ENCODE measurements around the gene CYP3A4. TPM values are rescaled to one million over a fixed set of nuclear protein-coding genes. Genes with fewer than 3 reads are reported as not detected.
A peak's percentile ranks its signal among the peaks of the same experiment; 100 is the strongest.
"Not testable (repeated sequence)": the region's sequence is repeated elsewhere in the genome, so short reads cannot be mapped to it uniquely, and the experiment has no call there.

CYP3A4 gene
- polyA plus RNA-seq, 6 donors from 2014 or later = not detected

DNA sequence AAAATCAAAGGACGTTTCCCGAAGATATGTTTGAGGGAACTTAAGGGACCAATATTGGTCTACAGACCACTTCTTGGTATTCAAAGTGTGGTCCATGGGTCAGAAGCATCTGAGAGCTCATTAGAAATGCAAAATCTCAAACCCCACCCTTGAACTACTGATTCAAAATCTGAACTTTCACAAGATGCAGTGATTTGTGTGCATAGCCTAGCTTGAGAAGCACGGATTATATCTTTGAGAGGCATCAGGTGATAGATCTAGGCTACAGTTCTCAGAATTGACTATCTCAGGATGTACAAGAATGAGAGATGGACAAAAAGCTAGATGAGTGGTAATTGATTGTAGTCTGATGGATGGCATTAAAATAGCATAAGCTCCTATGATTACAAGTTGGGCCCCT lies 19.5 kb downstream of the CYP3A4 start:
- peaks cover 54 to 66% (median 64%) of the 10 kb centered on the region in 3 donors for H3K27me3 Mint-ChIP-seq
- no peak overlapping the region for H3K4me3 Mint-ChIP-seq

DNA sequence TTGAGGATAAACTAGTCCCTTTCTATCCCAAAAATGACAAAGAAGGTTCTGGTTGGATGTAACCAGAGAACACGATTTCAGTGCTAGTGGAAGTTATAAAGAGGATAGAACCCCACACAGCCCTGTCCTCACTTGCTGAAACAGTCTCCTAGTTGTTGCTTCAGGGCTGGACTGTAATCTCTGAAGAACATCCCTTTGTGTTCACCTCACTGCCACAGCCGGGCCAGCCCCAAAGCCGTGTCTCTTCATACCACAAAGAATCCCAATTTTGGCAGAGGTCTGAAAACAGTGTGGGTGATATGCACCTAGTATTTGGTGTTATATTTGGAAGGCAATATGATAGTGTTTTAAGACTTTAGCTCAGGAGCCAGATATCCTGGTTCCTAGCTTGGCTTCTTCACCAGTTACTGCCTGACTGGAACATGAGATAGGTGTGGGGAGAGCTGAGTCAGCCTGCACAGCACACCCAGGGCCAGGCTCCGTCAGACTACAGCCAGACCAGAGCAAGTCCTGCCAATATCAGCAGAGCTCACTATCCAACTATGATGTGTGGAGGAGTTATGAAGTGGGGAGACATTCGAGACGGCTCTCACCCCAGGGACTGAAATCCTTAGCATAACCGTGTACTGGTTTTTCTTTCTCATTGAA lies 21.2 kb downstream of the CYP3A4 start:
- Mint-ChIP-seq H3K4me3 (peak overlapping the region in 1 of 8 donors; percentile 27), H3K4me1 (peaks cover 7 to 9% (median 8%) of the 10 kb centered on the region in 3 donors), H3K27ac (no peak overlapping the region), H3K36me3 (peaks cover 0 to 8% of the 10 kb centered on the region in 2 donors), H3K27me3 (peaks cover 66 to 69% (median 69%) of the 10 kb centered on the region in 3 donors), H3K9me3 (no peaks in the 10 kb centered on the region)
- DNase-seq (no peak), ATAC-seq (ENCODE audit: low read depth in 2 of 2) (no peak)

More for the DNA sequence above, 19.5 kb downstream of the CYP3A4 start:
- no peak for ATAC-seq (ENCODE audit: low read depth in 2 of 2)
- H3K9me3 Mint-ChIP-seq = peaks cover 0 to 2% (median 0%) of the 10 kb centered on the region in 7 donors
- peaks cover 15 to 19% (median 17%) of the 10 kb centered on the region in 3 donors for H3K4me1 Mint-ChIP-seq
- no peak for DNase-seq
- H3K27ac Mint-ChIP-seq = no peak overlapping the region
- peaks cover 0 to 4% of the 10 kb centered on the region in 2 donors for H3K36me3 Mint-ChIP-seq

DNA sequence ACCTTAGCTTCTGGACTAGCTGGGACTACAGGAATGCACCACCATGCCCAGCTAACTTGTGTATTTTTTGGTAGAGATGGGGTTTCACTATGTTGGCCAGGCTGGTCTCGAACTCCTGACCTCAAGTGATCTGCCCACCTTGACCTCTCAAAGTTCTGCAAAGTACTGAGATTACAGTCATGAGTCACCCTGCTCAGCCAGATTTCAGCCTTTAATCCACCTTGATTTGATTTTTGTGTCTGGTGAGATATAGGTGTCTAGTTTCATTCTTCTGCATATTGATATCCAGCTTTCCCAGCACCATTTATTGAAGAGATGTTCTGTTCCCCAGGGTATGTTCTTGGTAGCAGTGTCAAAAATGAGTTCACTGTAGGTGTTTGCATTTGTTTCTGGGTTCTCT lies 28.9 kb downstream of the CYP3A4 start:
- no peak for ATAC-seq (ENCODE audit: low read depth in 2 of 2)
- DNase-seq = no peak
- Mint-ChIP-seq H3K4me1 (no peaks in the 10 kb centered on the region), H3K36me3 (peaks cover 0 to 18% of the 10 kb centered on the region in 2 donors), H3K9me3 (peaks cover 0 to 4% (median 0%) of the 10 kb centered on the region in 7 donors), H3K4me3 (no peak overlapping the region), H3K27ac (no peak overlapping the region), H3K27me3 (peaks cover 57 to 78% (median 77%) of the 10 kb centered on the region in 3 donors)

DNA sequence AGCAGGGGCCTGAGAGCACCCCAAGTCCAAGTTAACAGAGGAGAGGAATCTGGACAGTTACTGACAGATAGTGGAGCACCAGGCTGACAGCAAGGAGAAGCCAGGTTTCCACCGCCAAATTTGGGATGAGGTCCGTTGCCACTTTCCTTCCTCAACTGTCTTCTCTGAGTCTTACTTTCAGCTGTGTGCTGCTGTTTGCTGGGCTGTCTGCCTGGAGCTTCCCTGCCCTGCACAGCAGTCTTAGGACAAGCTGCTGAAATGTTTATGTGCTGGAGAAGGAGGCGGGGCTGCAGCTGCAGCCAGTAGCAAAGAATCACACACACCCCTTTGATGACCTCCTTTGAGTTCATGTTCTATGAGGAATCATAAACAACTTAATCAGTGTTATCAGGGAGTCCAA lies 31.6 kb downstream of the CYP3A4 start:
- DNase-seq = no peak
- ATAC-seq (ENCODE audit: low read depth in 2 of 2) = no peak
- H3K9me3 Mint-ChIP-seq = peaks cover 0 to 4% (median under 1%) of the 10 kb centered on the region in 7 donors

DNA sequence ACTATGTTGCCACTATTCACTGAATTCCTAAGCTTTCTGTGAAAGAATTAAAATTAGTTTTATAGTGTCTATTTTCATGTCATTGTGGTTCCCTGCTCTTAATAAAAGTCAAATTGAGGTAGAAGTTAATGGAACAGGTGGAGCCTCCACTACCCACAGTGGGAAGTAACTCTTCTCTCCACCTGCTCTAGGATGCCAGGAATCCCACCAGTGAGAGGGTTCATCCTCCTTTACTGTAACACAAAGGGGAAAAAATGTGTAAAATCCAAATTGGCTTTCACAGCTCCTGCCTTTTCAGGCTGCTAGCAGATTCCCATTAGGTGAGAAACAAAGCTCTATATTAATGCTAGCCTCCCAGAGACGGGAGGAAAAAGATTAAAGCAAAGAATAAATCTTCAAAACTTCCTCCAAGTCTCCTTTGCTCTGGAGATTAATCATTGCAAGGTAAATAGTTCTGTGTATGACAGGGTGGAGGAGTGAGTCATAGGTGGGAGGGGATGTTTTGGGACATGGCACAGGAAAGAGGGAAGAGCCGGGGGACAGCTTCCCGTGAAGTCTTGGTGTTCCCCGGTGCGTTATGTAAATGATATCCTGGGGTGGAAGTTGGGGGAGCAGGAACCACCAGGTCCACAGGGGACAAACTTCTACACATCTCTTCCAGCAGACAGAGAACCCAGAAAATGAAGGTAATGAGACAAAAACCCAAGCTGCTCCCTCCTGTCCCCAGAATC lies 32.5 kb downstream of the CYP3A4 start:
- H3K4me1 Mint-ChIP-seq; ATAC-seq (ENCODE audit: low read depth in 2 of 2); H3K36me3 Mint-ChIP-seq; H3K9me3 Mint-ChIP-seq; H3K27ac Mint-ChIP-seq; DNase-seq; H3K4me3 Mint-ChIP-seq: not testable (repeated sequence)
- H3K27me3 Mint-ChIP-seq = peaks cover 51 to 69% (median 57%) of the 10 kb centered on the region in 3 donors

More for the DNA sequence above, 31.6 kb downstream of the CYP3A4 start:
- Mint-ChIP-seq H3K27me3 (peaks cover 55 to 74% (median 63%) of the 10 kb centered on the region in 3 donors), H3K36me3 (peaks cover 0 to 10% of the 10 kb centered on the region in 2 donors), H3K4me1 (no peaks in the 10 kb centered on the region), H3K27ac (no peak overlapping the region), H3K4me3 (no peak overlapping the region)

DNA sequence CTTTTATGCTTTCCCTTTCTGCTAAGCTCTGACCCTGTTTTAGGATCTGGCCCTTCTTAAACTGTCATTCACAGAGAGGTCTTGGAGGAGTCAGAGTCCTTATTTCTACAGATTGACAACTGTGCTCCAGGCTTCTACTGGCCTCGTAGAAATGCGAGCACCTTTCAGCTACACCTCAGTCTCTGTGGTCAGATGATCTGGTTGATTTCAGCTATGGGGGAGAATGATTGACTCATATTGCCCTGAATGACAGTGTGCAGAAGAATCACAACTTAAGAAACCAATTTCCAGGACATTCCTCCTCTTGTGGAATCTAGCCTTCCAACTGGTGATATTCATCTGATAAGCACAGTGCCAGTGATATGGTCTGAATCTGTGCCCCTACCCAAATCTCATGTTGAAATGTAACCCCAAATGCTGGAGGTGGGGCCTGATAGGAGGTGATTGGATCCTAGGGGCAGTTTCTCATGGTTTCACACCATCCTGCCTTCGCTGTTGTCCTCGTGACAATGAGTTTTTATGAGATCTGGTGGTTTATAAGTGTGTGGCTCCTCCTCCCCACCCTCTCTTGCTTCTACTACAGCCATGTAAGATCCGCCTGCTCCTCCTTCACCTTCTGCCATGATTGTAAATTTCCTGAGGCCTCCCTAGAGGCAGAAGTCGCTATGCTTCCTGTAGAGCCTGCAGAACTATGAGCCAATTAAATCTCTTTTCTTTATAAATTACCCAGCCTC lies 35.0 kb downstream of the CYP3A4 start:
- no peak for DNase-seq
- H3K27me3 Mint-ChIP-seq = peaks cover 49 to 67% (median 50%) of the 10 kb centered on the region in 3 donors
- H3K9me3 Mint-ChIP-seq = peaks cover 3 to 23% (median 14%) of the 10 kb centered on the region in 7 donors
- peaks cover 5 to 7% of the 10 kb centered on the region in 2 donors for H3K36me3 Mint-ChIP-seq
- H3K27ac Mint-ChIP-seq = no peak overlapping the region
- ATAC-seq (ENCODE audit: low read depth in 2 of 2) = no peak
- H3K4me3 Mint-ChIP-seq = no peak overlapping the region
- no peaks in the 10 kb centered on the region for H3K4me1 Mint-ChIP-seq

DNA sequence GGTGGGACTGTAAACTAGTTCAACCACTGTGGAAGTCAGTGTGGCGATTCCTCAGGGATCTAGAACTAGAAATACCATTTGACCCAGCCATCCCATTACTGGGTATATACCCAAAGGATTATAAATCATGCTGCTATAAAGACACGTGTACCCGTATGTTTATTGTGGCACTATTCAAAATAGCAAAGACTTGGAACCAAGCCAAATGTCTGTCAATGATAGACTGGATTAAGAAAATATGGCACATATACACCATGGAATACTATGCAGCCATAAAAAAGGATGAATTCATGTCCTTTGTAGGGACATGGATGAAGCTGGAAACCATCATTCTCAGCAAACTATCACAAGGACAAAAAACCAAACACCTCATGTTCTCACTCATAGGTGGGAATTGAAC lies 37.1 kb downstream of the CYP3A4 start:
- peaks cover 5 to 23% (median 14%) of the 10 kb centered on the region in 7 donors for H3K9me3 Mint-ChIP-seq
- not testable (repeated sequence) for H3K4me3 Mint-ChIP-seq; H3K4me1 Mint-ChIP-seq; H3K27ac Mint-ChIP-seq; DNase-seq; ATAC-seq (ENCODE audit: low read depth in 2 of 2)
- H3K27me3 Mint-ChIP-seq = peaks cover 48 to 68% (median 54%) of the 10 kb centered on the region in 3 donors
- H3K36me3 Mint-ChIP-seq = peaks cover 5 to 15% of the 10 kb centered on the region in 2 donors

DNA sequence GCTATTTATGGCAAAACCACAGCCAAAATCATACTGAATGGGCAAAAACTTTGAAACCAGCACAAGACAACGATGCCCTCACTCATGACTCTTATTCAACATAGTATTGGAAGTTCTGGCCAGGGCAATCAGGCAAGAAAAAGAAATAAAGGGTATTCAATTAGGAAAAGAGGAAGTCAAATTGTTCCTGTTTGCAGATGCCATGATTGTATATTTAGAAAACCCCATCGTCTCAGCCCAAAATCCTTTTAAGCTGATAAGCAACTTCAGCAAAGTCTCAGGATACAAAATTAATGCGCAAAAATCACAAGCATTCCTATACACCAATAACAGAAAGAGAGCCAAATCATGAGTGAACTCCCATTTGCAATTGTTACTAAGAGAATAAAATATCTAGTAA lies 38.6 kb downstream of the CYP3A4 start:
- peaks cover 5 to 23% (median 14%) of the 10 kb centered on the region in 7 donors for H3K9me3 Mint-ChIP-seq
- H3K27me3 Mint-ChIP-seq = peaks cover 51 to 71% (median 56%) of the 10 kb centered on the region in 3 donors
- not testable (repeated sequence) for H3K4me1 Mint-ChIP-seq; DNase-seq; H3K27ac Mint-ChIP-seq; H3K4me3 Mint-ChIP-seq; ATAC-seq (ENCODE audit: low read depth in 2 of 2)
- peaks cover 11 to 15% of the 10 kb centered on the region in 2 donors for H3K36me3 Mint-ChIP-seq

DNA sequence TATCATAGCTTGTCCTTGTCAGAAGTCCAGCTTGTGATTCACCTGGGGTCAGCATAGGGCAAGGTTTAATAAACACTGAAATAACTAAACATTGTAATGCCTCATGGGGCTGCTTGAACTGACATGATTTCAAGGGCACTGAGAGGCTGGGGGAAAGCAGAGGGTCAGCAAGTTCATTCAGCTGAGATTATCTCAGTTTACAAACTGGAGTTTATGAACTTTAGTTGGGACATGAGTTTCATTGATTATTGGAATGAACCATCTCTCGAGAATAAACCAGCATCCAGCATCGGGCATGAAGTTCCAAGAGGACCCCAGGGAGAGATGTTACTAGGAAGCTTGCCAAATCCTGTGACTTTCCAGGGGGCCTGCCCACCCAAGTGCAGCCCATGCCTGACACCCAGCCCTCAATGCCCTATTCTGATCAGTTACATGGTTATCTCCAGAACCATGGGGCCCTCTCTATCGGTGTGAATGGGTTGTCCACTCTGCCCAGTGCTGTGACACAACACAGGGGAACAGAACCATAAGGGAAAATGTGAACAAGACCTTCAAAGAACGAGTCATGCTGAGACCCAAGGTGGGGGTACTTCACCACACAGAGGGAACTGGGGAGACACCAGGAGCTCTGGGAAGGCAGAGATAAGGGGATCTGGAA lies 41.1 kb downstream of the CYP3A4 start:
- Mint-ChIP-seq H3K4me3 (peak overlapping the region in 2 of 8 donors; percentile 21 to 56), H3K27ac (no peak overlapping the region), H3K9me3 (peaks cover 5 to 23% (median 14%) of the 10 kb centered on the region in 7 donors), H3K27me3 (peaks cover 33 to 52% (median 49%) of the 10 kb centered on the region in 3 donors), H3K4me1 (no peaks in the 10 kb centered on the region), H3K36me3 (peaks cover 15 to 22% of the 10 kb centered on the region in 2 donors)
- ATAC-seq (ENCODE audit: low read depth in 2 of 2) = no peak
- no peak for DNase-seq

DNA sequence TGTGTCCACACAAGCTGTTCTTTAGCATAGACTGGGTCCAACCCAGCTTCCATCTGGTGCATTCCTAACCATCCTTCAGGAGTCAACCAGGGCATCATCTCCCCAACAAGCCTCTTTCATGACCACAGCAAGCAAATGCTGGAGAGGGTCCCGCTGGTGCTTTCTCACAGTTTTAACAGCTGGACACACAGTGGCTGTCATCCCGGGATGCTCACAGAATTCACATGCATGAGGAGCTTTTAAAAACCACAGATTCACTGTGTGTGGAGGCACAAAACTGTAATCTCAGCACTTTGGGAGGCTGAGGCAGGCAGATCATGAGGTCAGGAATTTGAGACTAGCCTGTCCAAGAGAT lies 42.6 kb downstream of the CYP3A4 start:
- H3K4me1 Mint-ChIP-seq = no peaks in the 10 kb centered on the region
- H3K36me3 Mint-ChIP-seq = peaks cover 15 to 27% of the 10 kb centered on the region in 2 donors
- H3K9me3 Mint-ChIP-seq = peaks cover 5 to 22% (median 11%) of the 10 kb centered on the region in 7 donors
- no peak for DNase-seq
- peak overlapping the region in 1 of 6 donors; percentile 29 for H3K27ac Mint-ChIP-seq
- H3K4me3 Mint-ChIP-seq = no peak overlapping the region
- H3K27me3 Mint-ChIP-seq = peaks cover 33 to 49% (median 48%) of the 10 kb centered on the region in 3 donors
- ATAC-seq (ENCODE audit: low read depth in 2 of 2) = no peak

DNA sequence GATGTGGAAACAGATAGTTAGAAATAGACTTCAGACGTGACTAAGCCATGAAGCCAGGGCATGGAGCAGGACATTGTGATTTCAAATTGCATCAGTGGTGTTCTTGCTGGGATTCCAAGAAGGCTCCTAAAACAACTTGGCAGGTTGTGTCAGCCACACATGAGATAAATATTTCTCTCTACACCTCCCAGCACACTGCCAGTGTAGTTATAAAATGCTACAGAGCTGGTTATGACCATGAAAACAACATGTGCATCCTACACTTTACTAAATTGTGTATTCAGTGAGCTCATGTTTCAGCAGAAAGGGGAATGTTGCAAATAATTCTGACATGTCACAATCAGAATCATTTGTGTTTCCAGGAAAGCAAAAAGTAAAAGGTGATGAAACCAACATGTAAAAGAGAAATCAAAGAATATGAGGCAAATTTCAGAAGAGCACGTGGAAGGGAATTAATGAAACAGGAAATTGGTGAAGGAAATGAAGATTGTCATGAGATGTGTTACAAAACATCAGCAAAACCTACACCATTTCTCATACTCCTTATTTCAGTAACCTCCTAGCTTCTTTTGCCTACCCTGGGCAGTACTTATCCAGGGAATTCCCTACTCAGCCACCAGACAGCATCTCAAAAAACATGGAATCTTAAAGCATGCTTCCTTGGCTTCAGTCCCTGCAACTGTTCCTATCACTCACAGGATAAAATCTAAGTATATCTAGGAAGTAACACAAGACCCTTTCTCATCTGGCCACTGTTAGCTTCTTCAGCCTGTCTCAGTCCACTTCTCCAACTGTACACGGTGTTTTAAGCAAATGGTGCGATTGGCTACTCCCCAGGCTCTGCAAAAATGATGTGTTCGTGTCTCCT lies 43.2 kb downstream of the CYP3A4 start:
- Mint-ChIP-seq H3K4me3 (no peak overlapping the region), H3K9me3 (peaks cover 5 to 20% (median 10%) of the 10 kb centered on the region in 7 donors), H3K36me3 (peaks cover 15 to 27% of the 10 kb centered on the region in 2 donors), H3K27me3 (peaks cover 32 to 49% (median 44%) of the 10 kb centered on the region in 3 donors), H3K27ac (no peak overlapping the region), H3K4me1 (no peaks in the 10 kb centered on the region)
- DNase-seq (no peak), ATAC-seq (ENCODE audit: low read depth in 2 of 2) (no peak)
